ENCODE measurements around the gene CLDN15. TPM values are rescaled to one million over a fixed set of nuclear protein-coding genes. Genes with fewer than 3 reads are reported as not detected.

CLDN15 gene
- total RNA-seq, 1 experiment from 2014 or later, result 6.5 TPM

- TF ChIP-seq NR3C1 (CRISPR knock-in tag; conservative IDR thresholded peaks at IDR 0.05; ENCODE audit: low read depth) (no peak), OVOL2 (CRISPR knock-in tag; IDR thresholded peaks at IDR 0.05; ENCODE audit: borderline replicate concordance) (no peak), SMAD3 (CRISPR knock-in tag; IDR thresholded peaks at IDR 0.05; ENCODE audit: borderline replicate concordance) (no peak), ZNF232 (CRISPR knock-in tag; IDR thresholded peaks at IDR 0.05) (no peak), CREM (CRISPR knock-in tag; IDR thresholded peaks at IDR 0.05) (no peak), STAT6 (CRISPR knock-in tag; conservative IDR thresholded peaks at IDR 0.05; ENCODE audit: low read depth) (no peak), ZNF396 (CRISPR knock-in tag; IDR thresholded peaks at IDR 0.05; ENCODE audit: borderline replicate concordance) (no peak), SP1 (CRISPR knock-in tag; conservative IDR thresholded peaks at IDR 0.05) (no peak)
- TF ChIP-seq, protein P1, sequence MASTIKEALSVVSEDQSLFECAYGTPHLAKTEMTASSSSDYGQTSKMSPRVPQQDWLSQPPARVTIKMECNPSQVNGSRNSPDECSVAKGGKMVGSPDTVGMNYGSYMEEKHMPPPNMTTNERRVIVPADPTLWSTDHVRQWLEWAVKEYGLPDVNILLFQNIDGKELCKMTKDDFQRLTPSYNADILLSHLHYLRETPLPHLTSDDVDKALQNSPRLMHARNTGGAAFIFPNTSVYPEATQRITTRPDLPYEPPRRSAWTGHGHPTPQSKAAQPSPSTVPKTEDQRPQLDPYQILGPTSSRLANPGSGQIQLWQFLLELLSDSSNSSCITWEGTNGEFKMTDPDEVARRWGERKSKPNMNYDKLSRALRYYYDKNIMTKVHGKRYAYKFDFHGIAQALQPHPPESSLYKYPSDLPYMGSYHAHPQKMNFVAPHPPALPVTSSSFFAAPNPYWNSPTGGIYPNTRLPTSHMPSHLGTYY (CRISPR knock-in tag; IDR thresholded peaks at IDR 0.05), result no peak
Observed at GRCh38 chr7:101248276-101248675, 10.7 kb upstream of the CLDN15 start (continued).

DNA sequence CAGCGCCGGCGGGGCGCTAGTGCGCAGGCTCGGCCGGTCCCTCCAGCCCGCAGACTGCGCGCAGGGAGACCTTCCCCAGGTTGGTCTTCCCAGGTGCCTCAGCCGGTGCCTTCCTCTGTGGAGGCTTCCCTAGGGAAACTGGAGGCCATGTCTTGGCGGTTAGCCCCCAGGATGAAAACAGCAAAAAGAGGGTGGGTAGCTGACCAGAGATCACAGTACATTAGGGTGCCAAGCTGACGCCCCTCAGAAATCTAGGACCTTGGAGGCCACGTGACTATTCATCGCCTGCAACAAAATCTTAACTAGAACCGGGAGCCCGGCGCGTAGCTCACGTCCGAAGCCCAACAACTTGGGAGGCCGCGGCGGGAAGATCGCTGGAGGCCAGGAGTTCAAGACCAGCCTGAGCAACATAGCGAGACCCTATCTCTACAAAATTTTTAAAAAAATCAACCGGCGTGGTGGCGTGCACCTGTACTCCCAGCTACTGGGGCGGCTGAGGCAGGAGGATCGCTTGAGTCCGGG lies 7.6 kb upstream of the CLDN15 start:
- POLR2A ChIA-PET, result interaction anchor here (2.5 kb wide), 1 partner anchor 11 kb away, joined by 13 read pairs; no protein-coding TSS in a partner anchor
- TF ChIP-seq, protein P2, sequence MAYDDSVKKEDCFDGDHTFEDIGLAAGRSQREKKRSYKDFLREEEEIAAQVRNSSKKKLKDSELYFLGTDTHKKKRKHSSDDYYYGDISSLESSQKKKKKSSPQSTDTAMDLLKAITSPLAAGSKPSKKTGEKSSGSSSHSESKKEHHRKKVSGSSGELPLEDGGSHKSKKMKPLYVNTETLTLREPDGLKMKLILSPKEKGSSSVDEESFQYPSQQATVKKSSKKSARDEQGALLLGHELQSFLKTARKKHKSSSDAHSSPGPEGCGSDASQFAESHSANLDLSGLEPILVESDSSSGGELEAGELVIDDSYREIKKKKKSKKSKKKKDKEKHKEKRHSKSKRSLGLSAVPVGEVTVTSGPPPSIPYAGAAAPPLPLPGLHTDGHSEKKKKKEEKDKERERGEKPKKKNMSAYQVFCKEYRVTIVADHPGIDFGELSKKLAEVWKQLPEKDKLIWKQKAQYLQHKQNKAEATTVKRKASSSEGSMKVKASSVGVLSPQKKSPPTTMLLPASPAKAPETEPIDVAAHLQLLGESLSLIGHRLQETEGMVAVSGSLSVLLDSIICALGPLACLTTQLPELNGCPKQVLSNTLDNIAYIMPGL (CRISPR knock-in tag; IDR thresholded peaks at IDR 0.05), result no peak
- TF ChIP-seq CBFB (CRISPR knock-in tag; IDR thresholded peaks at IDR 0.05; ENCODE audit: low read depth) (no peak), ESRRA (CRISPR knock-in tag; IDR thresholded peaks at IDR 0.05; ENCODE audit: borderline replicate concordance) (0 out of 2 replicates have a peak, but pooled peaks have one; percentile 17), CREM (CRISPR knock-in tag; IDR thresholded peaks at IDR 0.05) (no peak), GABPB1 (CRISPR knock-in tag; IDR thresholded peaks at IDR 0.05) (no peak), CDX4 (CRISPR knock-in tag; IDR thresholded peaks at IDR 0.05; ENCODE audit: borderline replicate concordance) (no peak), TP53 (CRISPR knock-in tag; IDR thresholded peaks at IDR 0.05) (no peak), ZNF232 (CRISPR knock-in tag; IDR thresholded peaks at IDR 0.05) (no peak), USF1 (CRISPR knock-in tag; IDR thresholded peaks at IDR 0.05) (peak; percentile 60; the same call in 1 of the 2 replicates), JAZF1 (CRISPR knock-in tag; IDR thresholded peaks at IDR 0.05) (no peak), TEAD1 (CRISPR knock-in tag; IDR thresholded peaks at IDR 0.05) (no peak), ELF4 (CRISPR knock-in tag; IDR thresholded peaks at IDR 0.05; ENCODE audit: low read depth) (no peak), ZNF317 (CRISPR knock-in tag; IDR thresholded peaks at IDR 0.05; ENCODE audit: borderline replicate concordance, low read depth) (no peak), SMAD3 (CRISPR knock-in tag; IDR thresholded peaks at IDR 0.05; ENCODE audit: borderline replicate concordance) (no peak), CREB1 (CRISPR knock-in tag; IDR thresholded peaks at IDR 0.05) (0 out of 2 replicates have a peak, but pooled peaks have one; percentile 3)
- TF ChIP-seq, protein P3, sequence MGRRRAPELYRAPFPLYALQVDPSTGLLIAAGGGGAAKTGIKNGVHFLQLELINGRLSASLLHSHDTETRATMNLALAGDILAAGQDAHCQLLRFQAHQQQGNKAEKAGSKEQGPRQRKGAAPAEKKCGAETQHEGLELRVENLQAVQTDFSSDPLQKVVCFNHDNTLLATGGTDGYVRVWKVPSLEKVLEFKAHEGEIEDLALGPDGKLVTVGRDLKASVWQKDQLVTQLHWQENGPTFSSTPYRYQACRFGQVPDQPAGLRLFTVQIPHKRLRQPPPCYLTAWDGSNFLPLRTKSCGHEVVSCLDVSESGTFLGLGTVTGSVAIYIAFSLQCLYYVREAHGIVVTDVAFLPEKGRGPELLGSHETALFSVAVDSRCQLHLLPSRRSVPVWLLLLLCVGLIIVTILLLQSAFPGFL (CRISPR knock-in tag; IDR thresholded peaks at IDR 0.05; ENCODE audit: borderline replicate concordance), result no peak
- TF ChIP-seq, protein P4, sequence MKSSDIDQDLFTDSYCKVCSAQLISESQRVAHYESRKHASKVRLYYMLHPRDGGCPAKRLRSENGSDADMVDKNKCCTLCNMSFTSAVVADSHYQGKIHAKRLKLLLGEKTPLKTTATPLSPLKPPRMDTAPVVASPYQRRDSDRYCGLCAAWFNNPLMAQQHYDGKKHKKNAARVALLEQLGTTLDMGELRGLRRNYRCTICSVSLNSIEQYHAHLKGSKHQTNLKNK (CRISPR knock-in tag; IDR thresholded peaks at IDR 0.05), result no peak
- TF ChIP-seq, protein P5, sequence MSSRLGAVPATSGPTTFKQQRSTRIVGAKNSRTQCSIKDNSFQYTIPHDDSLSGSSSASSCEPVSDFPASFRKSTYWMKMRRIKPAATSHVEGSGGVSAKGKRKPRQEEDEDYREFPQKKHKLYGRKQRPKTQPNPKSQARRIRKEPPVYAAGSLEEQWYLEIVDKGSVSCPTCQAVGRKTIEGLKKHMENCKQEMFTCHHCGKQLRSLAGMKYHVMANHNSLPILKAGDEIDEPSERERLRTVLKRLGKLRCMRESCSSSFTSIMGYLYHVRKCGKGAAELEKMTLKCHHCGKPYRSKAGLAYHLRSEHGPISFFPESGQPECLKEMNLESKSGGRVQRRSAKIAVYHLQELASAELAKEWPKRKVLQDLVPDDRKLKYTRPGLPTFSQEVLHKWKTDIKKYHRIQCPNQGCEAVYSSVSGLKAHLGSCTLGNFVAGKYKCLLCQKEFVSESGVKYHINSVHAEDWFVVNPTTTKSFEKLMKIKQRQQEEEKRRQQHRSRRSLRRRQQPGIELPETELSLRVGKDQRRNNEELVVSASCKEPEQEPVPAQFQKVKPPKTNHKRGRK (CRISPR knock-in tag; IDR thresholded peaks at IDR 0.05; ENCODE audit: borderline replicate concordance), result no peak
- H3K36me3 Mint-ChIP-seq, result peaks cover 19% of the 10 kb centered on the region
- peak overlapping the region; percentile 96 for H3K4me3 Mint-ChIP-seq
- DNase-seq (ENCODE audit: low spot score) (no peak), ATAC-seq (no peak)
- no peaks in the 10 kb centered on the region for H3K27me3 Mint-ChIP-seq (ENCODE audit: low read depth)
- CTCF ChIA-PET, result interaction anchor here (1.2 to 4.4 kb wide), 14 partner anchors 10 to 101 kb away, joined by 3 to 62 read pairs (median 10); partner anchors contain the start of genes PLOD3 and ZNHIT1
- peaks cover 20% of the 10 kb centered on the region for H3K4me1 Mint-ChIP-seq
- no peaks in the 10 kb centered on the region for H3K9me3 Mint-ChIP-seq
- peak overlapping the region; percentile 96 for H3K27ac Mint-ChIP-seq

All from WTC11 (cell line).